Right atrium auricular region (tissue), 2 donors: ENCODE data around the gene NEK8. TPM values are rescaled to one million over a fixed set of nuclear protein-coding genes. Genes with fewer than 3 reads are reported as not detected.

Source experiments
- DNase-seq: peaks from one replicate; pipeline ENCODE4 v3.0.0-alpha.2; 2019; ENCODE audit warnings: low spot score
- H3K27ac ChIP-seq, 2 donors: fragments of 200-600 bp; sonication (generic); 1 replicate in 1 of 2; 2 replicates in 1 of 2; pipeline ENCODE4 v1.5.1; 2016 to 2019
- H3K27me3 ChIP-seq, 2 donors: fragments of 200-600 bp; sonication (generic); one replicate each; pipeline versions ENCODE4 v1.5.1 to v1.6.0; 2017 to 2019
- H3K36me3 ChIP-seq: fragments of 200-600 bp; sonication (generic); one replicate; pipeline ENCODE4 v1.5.1; 2016
- H3K4me1 ChIP-seq, 2 donors: fragments of 200-600 bp; sonication (generic); one replicate each; pipeline versions ENCODE4 v1.5.1 to v1.6.0; 2017 to 2019
- H3K4me3 ChIP-seq, 2 donors: fragments of 200-600 bp; sonication (generic); 1 replicate in 1 of 2; 2 replicates in 1 of 2; pipeline ENCODE4 v1.5.1; 2017 to 2019; ENCODE audit warnings: mild to moderate bottlenecking in 1 of 2, moderate library complexity in 1 of 2
- H3K9me3 ChIP-seq, 2 donors: fragments of 200-600 bp; sonication (generic); one replicate each; pipeline ENCODE4 v1.5.1; 2019
- CTCF ChIP-seq, 2 donors: fragments of 200-600 bp; sonication (generic); IDR thresholded peaks; one replicate each; pipeline ENCODE4 v1.5.1; 2019; ENCODE audit warnings: antibody characterized with exemption in 2 of 2
- total RNA-seq, 2 donors: library from RNA; depleted of rRNA; stranded (reverse); fragments of >200 nt; gene quantifications; one replicate each; pipeline ENCODE4 v1.1.0, GENCODE V29; 2016

Gene NEK8
- total RNA-seq, 2 donors from 2014 or later: 1.0 to 1.1 TPM

GRCh38 chr17:28747801-28748750 is 19.5 kb downstream of the NEK8 start:
- Histone ChIP-seq H3K9me3 (no peaks in the 10 kb centered on the region), H3K27ac (no peak overlapping the region), H3K4me3 (no peak overlapping the region), H3K36me3 (peaks cover 11% of the 10 kb centered on the region), H3K4me1 (peaks cover 2 to 53% of the 10 kb centered on the region in 2 donors), H3K27me3 (no peaks in the 10 kb centered on the region)
- DNase-seq: no peak
- TF ChIP-seq CTCF (IDR thresholded peaks at IDR 0.05): no peak

GRCh38 chr17:28748852-28749515 is 20.4 kb downstream of the NEK8 start:
- Histone ChIP-seq H3K27me3 (no peaks in the 10 kb centered on the region), H3K4me1 (peaks cover 2 to 46% of the 10 kb centered on the region in 2 donors), H3K4me3 (no peak overlapping the region), H3K27ac (no peak overlapping the region), H3K9me3 (no peaks in the 10 kb centered on the region), H3K36me3 (peaks cover 11% of the 10 kb centered on the region)
- no peak for DNase-seq
- no peak for TF ChIP-seq CTCF (IDR thresholded peaks at IDR 0.05)

DNA sequence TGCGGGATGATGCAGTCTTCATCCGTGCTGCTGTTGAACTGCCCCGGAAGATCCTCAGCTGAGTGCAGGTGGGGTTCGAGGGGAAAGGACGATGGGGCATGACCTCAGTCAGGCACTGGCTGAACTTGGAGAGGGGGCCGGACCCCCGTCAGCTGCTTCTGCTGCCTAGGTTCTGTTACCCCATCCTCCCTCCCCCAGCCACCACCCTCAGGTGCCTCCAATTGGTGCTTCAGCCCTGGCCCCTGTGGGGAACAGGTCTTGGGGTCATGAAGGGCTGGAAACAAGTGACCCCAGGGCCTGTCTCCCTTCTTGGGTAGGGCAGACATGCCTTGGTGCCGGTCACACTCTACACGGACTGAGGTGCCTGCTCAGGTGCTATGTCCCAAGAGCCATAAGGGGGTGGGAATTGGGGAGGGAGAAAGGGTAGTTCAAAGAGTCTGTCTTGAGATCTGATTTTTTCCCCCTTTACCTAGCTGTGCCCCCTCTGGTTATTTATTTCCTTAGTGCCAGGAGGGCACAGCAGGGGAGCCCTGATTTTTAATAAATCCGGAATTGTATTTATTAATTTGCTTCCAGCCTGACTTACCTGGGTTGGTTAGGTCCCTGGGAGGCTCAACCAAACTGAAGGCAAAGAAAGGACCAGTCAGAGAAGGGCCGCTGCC is 21.1 kb downstream of the NEK8 start:
- Histone ChIP-seq H3K27me3 (no peaks in the 10 kb centered on the region), H3K4me3 (no peak overlapping the region), H3K4me1 (peaks cover 2 to 40% of the 10 kb centered on the region in 2 donors), H3K36me3 (peaks cover 11% of the 10 kb centered on the region), H3K9me3 (no peaks in the 10 kb centered on the region), H3K27ac (no peak overlapping the region)
- TF ChIP-seq CTCF (IDR thresholded peaks at IDR 0.05): no peak
- no peak for DNase-seq

DNA sequence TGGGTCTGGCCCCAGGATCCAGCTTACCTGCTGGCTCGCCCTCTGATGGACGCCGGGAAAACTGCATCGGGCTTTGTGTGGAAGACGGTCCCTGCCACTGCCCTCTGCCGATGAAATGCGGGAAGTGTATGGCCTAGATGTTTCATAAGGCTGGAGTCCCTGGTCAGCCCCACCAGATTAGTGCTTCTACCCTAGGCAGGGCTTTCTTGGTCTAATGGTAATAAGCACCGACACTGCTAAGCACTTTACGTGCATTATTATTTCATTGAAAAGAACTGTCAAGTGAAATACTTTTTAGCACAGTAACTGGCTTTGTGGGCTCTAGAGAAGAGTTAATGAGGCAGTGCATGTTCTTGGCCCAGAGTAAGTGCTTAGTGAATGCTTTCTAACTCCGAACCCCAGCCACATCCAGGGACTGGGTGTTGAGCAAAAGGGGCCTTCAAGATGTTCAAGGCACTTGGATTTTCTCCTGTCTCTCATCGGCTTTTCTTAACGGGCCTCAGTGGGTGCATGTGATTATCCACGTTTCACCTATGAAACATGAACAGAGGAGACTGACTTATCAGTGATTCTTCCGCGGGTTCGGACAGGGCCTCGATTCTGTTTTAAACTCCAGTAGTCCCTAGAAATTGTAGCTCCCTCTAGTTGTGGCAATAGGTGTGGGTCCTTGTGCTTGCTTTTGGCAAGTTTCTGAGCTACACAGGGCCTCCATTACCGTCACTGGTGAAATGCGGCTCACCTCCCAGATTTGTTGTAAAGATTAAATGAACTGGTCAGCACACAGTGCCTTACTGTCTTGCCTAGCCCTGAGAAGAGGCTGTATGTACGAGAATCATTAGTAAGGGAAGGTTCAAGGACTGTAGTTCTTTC is 21.8 kb downstream of the NEK8 start:
- Histone ChIP-seq H3K27ac (no peak overlapping the region), H3K9me3 (no peaks in the 10 kb centered on the region), H3K36me3 (peaks cover 11% of the 10 kb centered on the region), H3K27me3 (no peaks in the 10 kb centered on the region), H3K4me1 (peaks cover 2 to 32% of the 10 kb centered on the region in 2 donors), H3K4me3 (no peak overlapping the region)
- peak; percentile 97 for DNase-seq
- peak; percentile 99 to 100 for TF ChIP-seq CTCF (IDR thresholded peaks at IDR 0.05)
